GM12892 (cell line): ENCODE measurements around the gene MAG.

ENCODE experiments used
- DNase-seq: peaks from one replicate; pipeline ENCODE4 v3.0.0; 2011; ENCODE audit not compliant: insufficient read length
- FAIRE-seq: peaks from 2 replicates; lab custom pipeline; 2011; peaks lifted over from hg19 to GRCh38; lab: Jason Lieb, UNC
- POLR2A ChIP-seq: IDR thresholded peaks from 2 replicates; pipeline ENCODE4 v1.6.1; 2011; ENCODE audit warnings: low read depth, low read length, control low read depth
- POLR2AphosphoS5 ChIP-seq: IDR thresholded peaks from 2 replicates; pipeline ENCODE4 v1.6.1; 2011; ENCODE audit warnings: low read depth, low read length, control low read depth
- TAF1 ChIP-seq: IDR thresholded peaks from 2 replicates; pipeline ENCODE4 v1.6.1; 2011; ENCODE audit warnings: low read depth, mild to moderate bottlenecking, control low read depth, low read length, borderline replicate concordance

MAG gene

DNA sequence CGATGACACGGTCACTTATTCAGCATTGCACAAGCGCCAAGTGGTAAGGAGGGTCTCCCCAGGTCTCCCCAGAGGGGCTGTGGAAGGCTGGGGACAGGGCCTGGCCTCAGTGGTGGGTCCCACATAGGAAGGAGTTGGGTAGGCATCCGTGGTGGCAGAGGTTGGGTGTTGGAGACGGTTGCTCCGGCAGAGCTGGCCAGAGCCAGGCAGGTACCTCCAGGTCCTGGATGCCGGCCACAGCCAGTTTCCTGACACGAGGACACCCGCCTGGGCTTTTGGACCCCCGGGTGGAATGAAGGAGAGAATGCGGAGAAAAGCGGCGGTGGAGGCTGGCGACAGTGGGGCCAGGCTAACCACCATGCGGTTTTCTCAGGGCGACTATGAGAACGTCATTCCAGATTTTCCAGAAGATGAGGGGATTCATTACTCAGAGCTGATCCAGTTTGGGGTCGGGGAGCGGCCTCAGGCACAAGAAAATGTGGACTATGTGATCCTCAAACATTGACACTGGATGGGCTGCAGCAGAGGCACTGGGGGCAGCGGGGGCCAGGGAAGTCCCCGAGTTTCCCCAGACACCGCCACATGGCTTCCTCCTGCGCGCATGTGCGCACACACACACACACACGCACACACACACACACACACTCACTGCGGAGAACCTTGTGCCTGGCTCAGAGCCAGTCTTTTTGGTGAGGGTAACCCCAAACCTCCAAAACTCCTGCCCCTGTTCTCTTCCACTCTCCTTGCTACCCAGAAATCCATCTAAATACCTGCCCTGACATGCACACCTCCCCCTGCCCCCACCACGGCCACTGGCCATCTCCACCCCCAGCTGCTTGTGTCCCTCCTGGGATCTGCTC is 54.5 kb downstream of the MAG start:
- FAIRE-seq: no peak
- peak; percentile 75 for DNase-seq
- peak; percentile 68; the same call in 1 of the 2 replicates for TF ChIP-seq POLR2A
- TF ChIP-seq POLR2AphosphoS5: peak; percentile 70
- no peak for TF ChIP-seq TAF1

DNA sequence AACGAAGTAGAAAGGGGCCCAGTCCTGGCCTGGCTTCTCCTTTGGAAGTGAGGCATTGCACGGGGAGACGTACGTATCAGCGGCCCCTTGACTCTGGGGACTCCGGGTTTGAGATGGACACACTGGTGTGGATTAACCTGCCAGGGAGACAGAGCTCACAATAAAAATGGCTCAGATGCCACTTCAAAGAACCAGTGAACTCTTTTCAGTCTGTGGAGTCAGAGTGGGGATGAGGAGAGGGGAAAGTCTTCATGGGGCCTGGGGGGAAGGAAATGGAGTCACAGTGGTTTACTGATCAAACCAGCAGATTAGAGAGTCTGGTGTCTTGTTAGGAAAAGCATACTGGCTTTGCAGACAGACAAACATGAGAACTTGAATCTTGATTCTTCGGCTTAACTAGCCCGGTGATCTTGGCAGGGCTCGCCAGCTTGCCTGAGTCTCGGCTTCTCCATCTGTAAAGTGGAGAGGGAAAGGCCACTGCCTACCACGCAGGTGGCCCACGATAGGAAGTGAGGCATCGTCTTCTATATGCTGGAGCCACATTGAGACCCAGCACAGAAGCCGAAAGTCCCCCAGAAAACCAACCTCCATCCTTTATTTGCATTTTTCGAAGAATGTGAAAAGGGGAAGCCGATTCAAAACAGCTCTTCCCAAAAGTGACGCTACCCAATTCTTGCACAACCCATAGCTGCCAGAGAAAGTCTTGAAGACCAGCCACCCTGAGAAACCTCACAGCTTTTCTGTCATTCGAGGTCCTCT is 55.4 kb downstream of the MAG start, which contains the start of gene FFAR1:
Gene FFAR1, plus strand, starts transcription at position 732 of the 759 bp plus-strand sequence. CDS start 3,650 bp downstream, outside the sequence.
- TF ChIP-seq TAF1: no peak
- TF ChIP-seq POLR2AphosphoS5: peak; percentile 78
- TF ChIP-seq POLR2A: peak; percentile 63; the same call in 1 of the 2 replicates
- DNase-seq (peak; percentile 64), FAIRE-seq (peak; percentile 94)

DNA sequence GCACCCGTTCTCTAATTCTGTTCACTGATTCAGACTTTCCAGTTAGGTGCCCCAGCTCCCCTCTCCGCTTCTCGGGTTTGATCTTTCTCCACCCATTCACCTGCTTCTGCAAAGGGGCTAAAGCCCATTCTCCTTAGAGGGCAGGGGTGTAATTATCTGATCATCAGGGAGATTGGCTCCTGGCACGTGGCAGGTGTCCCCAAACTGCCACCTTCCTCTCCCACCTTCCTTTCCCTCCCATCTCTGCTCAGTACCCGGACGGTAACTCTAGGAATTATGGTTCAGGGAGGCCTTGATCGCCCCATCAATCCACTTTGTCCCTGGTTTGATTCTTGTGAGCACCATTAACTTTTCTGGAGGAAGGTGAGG is 56.0 kb downstream of the MAG start:
- DNase-seq: no peak
- no peak for TF ChIP-seq POLR2A
- TF ChIP-seq TAF1: no peak
- no peak for TF ChIP-seq POLR2AphosphoS5
- no peak for FAIRE-seq

DNA sequence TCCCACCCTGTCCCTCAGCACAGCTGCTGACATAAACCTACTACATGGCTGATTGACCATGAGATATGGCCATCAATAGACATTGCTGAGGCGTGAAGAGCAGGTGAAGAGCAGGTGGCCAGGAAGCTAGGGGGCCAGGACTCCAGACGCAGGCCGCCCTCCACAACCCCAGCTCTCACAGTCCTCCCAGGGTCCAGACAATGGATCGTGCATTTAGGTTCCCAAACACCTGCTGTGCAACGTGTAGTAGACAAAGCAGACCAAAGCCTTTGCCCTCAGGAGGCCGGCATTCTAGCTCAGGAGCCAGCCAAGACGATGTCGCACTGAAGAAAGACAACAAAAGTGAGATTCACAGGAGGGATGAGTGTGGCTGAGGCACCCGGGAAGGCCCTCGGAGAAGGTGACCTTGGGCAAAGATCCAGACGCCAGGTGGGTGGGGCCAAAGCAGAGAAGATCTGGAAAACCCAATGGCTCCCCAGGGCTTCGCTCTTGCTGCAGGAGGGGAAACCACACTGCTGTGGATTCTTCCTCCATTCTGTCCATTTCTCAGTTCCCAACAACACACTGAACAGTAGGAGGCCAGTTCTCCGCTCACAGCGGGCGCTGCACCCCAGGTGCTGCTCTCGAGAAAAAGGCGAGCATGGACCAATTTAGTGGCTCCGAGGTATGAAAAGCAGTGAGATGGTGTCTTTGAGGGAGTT is 57.1 kb downstream of the MAG start:
- DNase-seq (no peak), FAIRE-seq (peak; percentile 24)

DNA sequence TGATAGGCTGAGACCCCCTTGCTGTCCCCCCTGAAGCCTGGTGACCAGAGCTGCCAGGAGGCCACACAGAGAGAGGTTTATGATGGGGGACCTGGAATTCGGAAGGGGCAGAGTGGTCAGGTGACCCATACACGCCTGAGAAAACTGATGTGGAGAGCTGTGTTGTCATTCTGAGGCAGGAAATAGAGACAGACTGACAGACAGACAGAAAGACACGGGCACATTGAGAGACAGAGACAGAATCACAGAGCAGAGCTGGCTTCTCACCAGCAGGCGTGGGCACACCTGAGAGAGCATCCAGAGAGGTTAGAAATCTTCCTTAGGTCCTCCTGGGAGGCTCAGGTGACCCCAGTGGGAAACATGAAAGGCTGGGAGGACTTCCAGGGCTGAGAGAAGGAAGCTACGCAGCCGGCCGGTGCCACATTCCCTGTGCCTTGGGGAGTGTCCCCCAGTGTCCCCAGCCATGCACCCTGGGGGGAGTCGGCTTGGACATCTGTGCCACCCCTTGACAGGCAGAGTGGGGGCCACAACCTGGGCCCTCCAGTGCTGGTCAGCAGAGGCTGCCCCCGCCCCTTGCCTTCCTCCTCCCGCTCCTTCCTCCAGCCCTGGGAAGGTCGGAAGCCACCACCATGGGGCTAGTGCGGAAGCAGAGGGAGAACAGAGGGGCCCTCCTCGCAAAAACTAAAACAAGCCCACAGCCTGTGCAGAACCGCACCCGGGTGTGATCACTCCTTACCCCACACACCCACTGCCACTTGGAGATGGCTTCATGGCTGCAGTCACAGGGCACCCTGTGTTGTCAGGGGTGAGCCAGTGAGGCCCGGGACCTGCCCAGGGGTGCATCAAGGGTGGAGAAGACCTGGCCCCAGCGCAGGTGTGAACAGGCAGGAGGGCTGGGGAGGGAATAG is 57.9 kb downstream of the MAG start:
- peak; percentile 18 for TF ChIP-seq POLR2A
- TF ChIP-seq TAF1: no peak
- peak; percentile 50; the same call in 1 of the 2 replicates for TF ChIP-seq POLR2AphosphoS5
- FAIRE-seq (peak; percentile 85), DNase-seq (no peak)

More for the DNA sequence above, 57.1 kb downstream of the MAG start:
- TF ChIP-seq POLR2A: no peak; the same call in 1 of the 2 replicates
- TF ChIP-seq POLR2AphosphoS5: peak; percentile 54; the same call in 1 of the 2 replicates

DNA sequence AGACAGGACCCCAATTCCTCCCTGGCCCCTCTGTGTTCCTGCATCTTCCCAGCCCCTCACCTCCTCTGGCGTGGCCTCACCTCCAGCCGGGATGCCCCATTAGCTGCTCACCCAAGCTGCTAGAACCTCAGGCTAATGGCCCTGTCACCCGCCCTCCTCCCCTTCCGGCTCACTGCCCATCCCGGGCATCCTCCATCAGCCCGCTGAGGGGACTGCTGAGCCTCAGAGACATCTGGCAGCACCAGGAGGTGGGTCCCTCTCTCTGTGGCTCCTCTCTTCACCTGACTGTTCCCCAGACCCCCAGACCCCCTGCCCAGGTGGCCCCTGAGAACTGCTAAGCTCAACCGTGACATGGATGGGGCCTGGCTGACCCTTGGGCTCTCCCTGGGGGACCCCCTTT is 58.6 kb downstream of the MAG start:
- FAIRE-seq: no peak
- no peak for DNase-seq
- TF ChIP-seq TAF1 (no peak), POLR2AphosphoS5 (0 out of 2 replicates have a peak, but pooled peaks have one; percentile 13)

DNA sequence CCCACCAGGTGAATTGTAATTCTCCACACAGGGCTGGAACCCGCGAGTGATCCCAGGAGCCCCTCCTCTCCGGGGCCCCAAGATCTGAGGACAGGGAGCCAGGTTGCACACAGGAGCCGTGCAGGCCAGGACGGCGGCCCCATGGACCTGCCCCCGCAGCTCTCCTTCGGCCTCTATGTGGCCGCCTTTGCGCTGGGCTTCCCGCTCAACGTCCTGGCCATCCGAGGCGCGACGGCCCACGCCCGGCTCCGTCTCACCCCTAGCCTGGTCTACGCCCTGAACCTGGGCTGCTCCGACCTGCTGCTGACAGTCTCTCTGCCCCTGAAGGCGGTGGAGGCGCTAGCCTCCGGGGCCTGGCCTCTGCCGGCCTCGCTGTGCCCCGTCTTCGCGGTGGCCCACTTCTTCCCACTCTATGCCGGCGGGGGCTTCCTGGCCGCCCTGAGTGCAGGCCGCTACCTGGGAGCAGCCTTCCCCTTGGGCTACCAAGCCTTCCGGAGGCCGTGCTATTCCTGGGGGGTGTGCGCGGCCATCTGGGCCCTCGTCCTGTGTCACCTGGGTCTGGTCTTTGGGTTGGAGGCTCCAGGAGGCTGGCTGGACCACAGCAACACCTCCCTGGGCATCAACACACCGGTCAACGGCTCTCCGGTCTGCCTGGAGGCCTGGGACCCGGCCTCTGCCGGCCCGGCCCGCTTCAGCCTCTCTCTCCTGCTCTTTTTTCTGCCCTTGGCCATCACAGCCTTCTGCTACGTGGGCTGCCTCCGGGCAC is 59.6 kb downstream of the MAG start:
- DNase-seq (no peak), FAIRE-seq (no peak)
- TF ChIP-seq POLR2AphosphoS5 (no peak), TAF1 (no peak)

DNA sequence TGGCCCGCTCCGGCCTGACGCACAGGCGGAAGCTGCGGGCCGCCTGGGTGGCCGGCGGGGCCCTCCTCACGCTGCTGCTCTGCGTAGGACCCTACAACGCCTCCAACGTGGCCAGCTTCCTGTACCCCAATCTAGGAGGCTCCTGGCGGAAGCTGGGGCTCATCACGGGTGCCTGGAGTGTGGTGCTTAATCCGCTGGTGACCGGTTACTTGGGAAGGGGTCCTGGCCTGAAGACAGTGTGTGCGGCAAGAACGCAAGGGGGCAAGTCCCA is 60.2 kb downstream of the MAG start:
- DNase-seq (no peak), FAIRE-seq (no peak)
- no peak for TF ChIP-seq POLR2AphosphoS5
- TF ChIP-seq TAF1: no peak
- no peak for TF ChIP-seq POLR2A

DNA sequence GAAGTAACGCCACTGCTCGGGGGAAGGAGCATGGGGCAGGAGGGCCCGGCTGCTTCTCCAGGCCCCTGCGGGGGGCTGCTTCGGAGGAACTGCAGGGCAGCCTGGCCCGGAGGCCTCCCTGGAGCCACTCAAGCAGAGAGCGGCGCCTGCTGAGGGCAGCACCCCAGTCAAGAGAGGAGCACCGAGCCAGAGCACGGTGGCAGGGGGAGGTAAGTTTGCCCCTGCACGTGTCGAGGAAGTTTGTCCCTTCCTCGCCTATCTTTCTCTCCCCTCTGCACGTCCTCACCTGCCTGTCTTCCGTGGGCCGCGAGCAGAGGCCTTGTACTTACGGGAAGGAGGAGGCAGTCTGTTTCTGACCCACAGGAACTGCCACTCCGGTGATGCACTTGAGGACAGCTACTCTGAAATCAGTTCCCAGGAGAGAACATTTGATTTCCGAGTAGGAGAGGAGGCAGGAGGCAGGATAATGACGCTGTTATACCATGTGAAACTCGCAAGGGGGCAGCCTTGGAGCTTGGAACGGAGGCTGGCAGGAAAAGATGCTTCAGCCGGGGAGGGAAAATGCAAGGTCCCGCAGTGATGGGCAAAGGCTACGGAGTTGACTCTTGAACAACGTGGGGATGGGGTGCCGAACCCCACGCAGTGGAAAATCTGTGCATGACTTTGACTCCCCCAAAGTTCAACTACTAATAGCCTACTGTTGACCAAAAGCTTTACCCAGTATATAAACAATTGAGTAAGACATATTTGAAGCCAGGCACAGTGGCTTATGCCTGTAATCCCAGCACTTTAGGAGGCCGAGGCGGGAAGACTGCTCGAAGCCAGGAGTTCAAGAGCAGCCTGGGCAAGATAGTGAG is 60.7 kb downstream of the MAG start:
- TF ChIP-seq POLR2A (0 out of 2 replicates have a peak, but pooled peaks have one; percentile 43), POLR2AphosphoS5 (no peak)
- FAIRE-seq: peak; percentile 91
- DNase-seq: peak; percentile 68

DNA sequence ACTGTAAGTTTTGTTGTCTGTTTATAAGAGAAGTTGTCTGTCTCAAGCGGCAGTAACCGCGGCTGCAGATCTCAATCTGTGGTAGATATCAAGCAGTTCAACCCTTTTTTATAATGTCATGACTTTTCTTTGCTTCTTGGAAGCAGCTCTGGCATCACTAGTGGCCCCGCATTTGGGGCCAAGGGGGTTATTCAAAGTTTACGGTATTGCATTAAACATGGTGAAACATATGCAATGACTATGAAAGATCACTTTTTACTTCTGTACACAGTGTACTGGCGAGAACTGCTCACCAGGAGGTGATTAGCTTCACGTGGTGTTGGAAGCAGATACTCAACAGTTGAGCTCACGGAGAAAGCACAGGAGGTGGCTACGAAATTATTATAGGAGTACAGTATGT is 61.7 kb downstream of the MAG start:
- TF ChIP-seq POLR2AphosphoS5: no peak
- TF ChIP-seq POLR2A: no peak
- TF ChIP-seq TAF1: no peak
- FAIRE-seq (no peak), DNase-seq (no peak)
